ENCODE measurements around the gene ABCB8. TPM values are rescaled to one million over a fixed set of nuclear protein-coding genes. Genes with fewer than 3 reads are reported as not detected.
A peak's percentile ranks its signal among the peaks of the same experiment; 100 is the strongest.
"Not testable (repeated sequence)": the region's sequence is repeated elsewhere in the genome, so short reads cannot be mapped to it uniquely, and the experiment has no call there.

The ABCB8 gene
- total RNA-seq, 8 experiments from 2014 or later = 13.5 to 38.1 (median 27.0) TPM

GRCh38 chr7:151019130-151019447, 9.2 kb upstream of the ABCB8 start:
- peaks cover 23 to 34% of the 10 kb centered on the region in 2 donors for H3K4me1 ChIP-seq (replicated peaks in 1 of 2)
- WGBS, 10 experiments = 0 to 100% (median 52%) methylated on average over 1 to 13 of the region's 20 CpGs; no CpG with 5 or more reads in 6 of the 10 experiments
- in situ Hi-C loops (cut with MboI; ENCODE audit: low pct_unique_long_range_greater_than_20kb in 2 of 9, low sequenced_read_pairs in 9 of 9, unreplicated experiment in 9 of 9) = no loop called here
- peak overlapping the region in 1 of 5 donors; percentile 9 for H3K4me3 ChIP-seq
- ATAC-seq (replicated peaks in 6 of 8) = no peak
- peak overlapping the region in 1 of 2 donors; percentile 57 for H3K27ac ChIP-seq

- WGBS, 10 experiments = 14 to 20% methylated on average over 1 to 5 of the region's 7 CpGs; no CpG with 5 or more reads in 8 of the 10 experiments
- in situ Hi-C loops (cut with MboI; ENCODE audit: low pct_unique_long_range_greater_than_20kb in 2 of 9, low sequenced_read_pairs in 9 of 9, unreplicated experiment in 9 of 9) = no loop called here
- peak overlapping the region in 1 of 2 donors; percentile 48 for H3K27ac ChIP-seq
- H3K4me3 ChIP-seq = no peak overlapping the region
- ATAC-seq (replicated peaks in 6 of 8) = peak in 6 of 8 experiments; percentile 7 to 67 (median 52)
- H3K4me1 ChIP-seq (replicated peaks in 1 of 2) = peaks cover 21 to 34% of the 10 kb centered on the region in 2 donors
Observed at GRCh38 chr7:151020231-151020630, 8.0 kb upstream of the ABCB8 start.

DNA sequence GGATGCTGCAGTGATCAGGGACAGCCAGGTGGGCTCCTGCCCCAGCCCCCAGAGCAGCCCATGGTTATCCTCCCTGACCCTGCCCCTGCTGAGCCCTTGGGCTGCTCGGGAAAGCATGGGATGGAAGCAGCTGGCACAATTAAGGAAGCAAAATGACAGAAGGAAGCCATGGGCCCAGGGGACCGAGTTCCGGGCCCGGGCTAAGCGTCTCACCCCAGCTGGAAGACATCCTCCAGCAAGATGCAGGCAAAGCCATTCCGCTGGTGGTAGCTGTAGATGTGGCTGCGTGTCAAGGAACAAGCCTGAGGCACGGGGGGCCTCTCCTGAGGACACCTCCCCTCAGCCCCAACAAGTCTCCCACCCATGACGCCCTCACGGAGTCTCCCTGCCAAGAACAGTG, 5.0 kb upstream of the ABCB8 start:
- Histone ChIP-seq H3K4me3 (no peak overlapping the region), H3K4me1 (replicated peaks in 1 of 2) (peaks cover 26 to 31% of the 10 kb centered on the region in 2 donors), H3K27ac (no peak overlapping the region)
- in situ Hi-C loops (cut with MboI; ENCODE audit: low pct_unique_long_range_greater_than_20kb in 2 of 9, low sequenced_read_pairs in 9 of 9, unreplicated experiment in 9 of 9) = no loop called here
- 79 to 86% (median 80%) methylated on average over 1 to 10 of the region's 10 CpGs; no CpG with 5 or more reads in 6 of the 10 experiments for WGBS, 10 experiments
- ATAC-seq (replicated peaks in 6 of 8) = no peak

GRCh38 chr7:151024435-151025056, 3.7 kb upstream of the ABCB8 start, which contains the start of gene ATG9B:
TSS of gene ATG9B (minus strand) at chr7:151024494. CDS start at chr7:151024423, 71 bp downstream.
- in situ Hi-C loops (cut with MboI; ENCODE audit: low pct_unique_long_range_greater_than_20kb in 2 of 9, low sequenced_read_pairs in 9 of 9, unreplicated experiment in 9 of 9) = no loop called here

DNA sequence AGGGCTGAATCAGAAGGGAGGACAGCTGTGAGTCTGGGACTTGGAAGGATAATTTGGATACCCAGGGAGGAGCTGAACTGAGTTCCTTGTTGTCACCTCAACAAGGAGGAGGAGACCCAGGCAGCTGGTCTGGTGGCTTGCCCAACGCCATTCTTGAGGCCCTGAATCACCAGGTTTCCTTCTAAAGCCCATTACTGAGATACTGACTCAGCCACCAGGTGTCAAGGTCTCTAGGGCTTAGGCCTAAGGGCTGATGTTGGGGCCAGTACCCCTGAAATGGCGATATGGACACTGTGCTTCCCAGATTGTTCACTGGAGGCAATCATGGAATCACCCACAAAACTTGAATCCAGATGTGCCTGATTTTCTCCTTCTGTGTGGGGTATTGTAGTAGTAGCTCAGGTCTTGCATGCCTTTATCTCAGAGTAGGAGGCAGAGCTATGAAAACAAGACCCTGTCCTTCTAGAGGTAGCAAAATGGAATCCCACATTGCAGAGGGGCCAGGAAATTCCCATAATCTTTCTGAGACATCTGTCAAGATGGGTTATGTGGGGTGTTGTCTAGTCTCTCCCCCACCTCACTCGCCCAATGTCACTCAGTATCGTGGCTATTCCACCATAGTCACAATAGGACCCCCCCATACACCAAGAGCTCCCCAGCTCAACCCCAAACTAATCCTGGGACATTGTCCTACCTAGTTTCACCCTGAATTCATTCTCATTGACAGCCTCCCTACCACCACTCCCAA, 2.2 kb upstream of the ABCB8 start:
- ATAC-seq (replicated peaks in 6 of 8) = no peak
- Histone ChIP-seq H3K4me1 (replicated peaks in 1 of 2) (peaks cover 10 to 11% of the 10 kb centered on the region in 2 donors), H3K27ac (no peak overlapping the region), H3K4me3 (no peak overlapping the region)
- in situ Hi-C loops (cut with MboI; ENCODE audit: low pct_unique_long_range_greater_than_20kb in 2 of 9, low sequenced_read_pairs in 9 of 9, unreplicated experiment in 9 of 9) = no loop called here
- WGBS, 10 experiments = 85 to 100% (median 100%) methylated on average over 1 to 3 of the region's 4 CpGs; no CpG with 5 or more reads in 7 of the 10 experiments

More at GRCh38 chr7:151024435-151025056, 3.7 kb upstream of the ABCB8 start, which contains the start of gene ATG9B:
- 17 to 80% (median 62%) methylated on average over 1 to 4 of the region's 4 CpGs; no CpG with 5 or more reads in 2 of the 10 experiments for WGBS, 10 experiments
- H3K4me3 ChIP-seq = no peak within 1 kb of the TSS
- H3K27ac ChIP-seq = no peak within 1 kb of the TSS
- no peak for ATAC-seq (replicated peaks in 6 of 8)
- peaks cover 22 to 24% of the 10 kb centered on the region in 2 donors for H3K4me1 ChIP-seq (replicated peaks in 1 of 2)

- Histone ChIP-seq H3K4me3 (peak overlapping the region in 1 of 5 donors; percentile 77), H3K4me1 (replicated peaks in 1 of 2) (peaks cover 9 to 11% of the 10 kb centered on the region in 2 donors)
- H3K27ac ChIP-seq; ATAC-seq (replicated peaks in 6 of 8); in situ Hi-C loops (cut with MboI; ENCODE audit: low pct_unique_long_range_greater_than_20kb in 2 of 9, low sequenced_read_pairs in 9 of 9, unreplicated experiment in 9 of 9): not testable (repeated sequence)
- WGBS, 10 experiments = 0 to 59% (median 30%) methylated on average over 1 to 11 of the region's 19 CpGs
Observed at GRCh38 chr7:151026771-151027727, 1.2 kb upstream of the ABCB8 start.

GRCh38 chr7:151027728-151028130, 521 bp upstream of the ABCB8 start:
- peak overlapping the region; percentile 77 to 99 (median 89) for H3K4me3 ChIP-seq
- peak overlapping the region; percentile 40 to 81 for H3K27ac ChIP-seq
- in situ Hi-C loops (cut with MboI; ENCODE audit: low pct_unique_long_range_greater_than_20kb in 2 of 9, low sequenced_read_pairs in 9 of 9, unreplicated experiment in 9 of 9); ATAC-seq (replicated peaks in 6 of 8): not testable (repeated sequence)
- H3K4me1 ChIP-seq (replicated peaks in 1 of 2) = peaks cover 9 to 11% of the 10 kb centered on the region in 2 donors
- 0 to 22% (median 0%) methylated on average over 1 to 8 of the region's 16 CpGs; no CpG with 5 or more reads in 1 of the 10 experiments for WGBS, 10 experiments

DNA sequence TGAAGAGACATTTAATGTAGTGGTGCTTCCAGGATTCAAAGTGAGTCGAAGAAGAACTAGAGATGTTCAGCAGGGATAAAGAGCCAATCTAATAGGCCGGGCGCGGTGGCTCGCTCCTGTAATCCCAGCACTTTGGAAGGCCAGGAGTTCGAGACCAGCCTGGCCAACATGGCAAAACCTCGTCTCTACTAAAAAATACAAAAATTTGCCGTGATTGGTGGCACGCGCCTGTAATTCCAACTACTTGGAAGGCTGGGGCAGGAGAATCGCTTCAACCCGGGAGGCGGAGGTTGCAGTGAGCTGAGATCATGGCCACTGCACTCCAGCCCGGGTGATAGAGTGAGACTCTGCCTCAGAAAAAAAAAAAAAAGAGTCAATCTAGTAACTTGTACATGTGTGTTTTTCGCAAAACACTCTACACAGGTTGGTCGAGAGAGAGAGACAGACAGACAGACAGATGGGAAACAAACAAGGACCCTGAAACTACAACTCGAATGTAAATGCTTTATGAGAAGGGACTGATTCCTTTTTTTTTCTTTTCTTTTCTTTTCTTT, 775 bp downstream of the ABCB8 start:
- 0 to 91% (median 48%) methylated on average over 1 to 17 of the region's 17 CpGs for WGBS, 10 experiments
- Histone ChIP-seq H3K27ac (peak overlapping the region; percentile 86 to 87), H3K4me3 (peak overlapping the region; percentile 77 to 99 (median 89)), H3K4me1 (replicated peaks in 1 of 2) (peaks cover 9 to 11% of the 10 kb centered on the region in 2 donors)
- peak in 2 of 8 experiments; percentile 1 to 3 for ATAC-seq (replicated peaks in 6 of 8)
- in situ Hi-C loops (cut with MboI; ENCODE audit: low pct_unique_long_range_greater_than_20kb in 2 of 9, low sequenced_read_pairs in 9 of 9, unreplicated experiment in 9 of 9) = no loop called here

DNA sequence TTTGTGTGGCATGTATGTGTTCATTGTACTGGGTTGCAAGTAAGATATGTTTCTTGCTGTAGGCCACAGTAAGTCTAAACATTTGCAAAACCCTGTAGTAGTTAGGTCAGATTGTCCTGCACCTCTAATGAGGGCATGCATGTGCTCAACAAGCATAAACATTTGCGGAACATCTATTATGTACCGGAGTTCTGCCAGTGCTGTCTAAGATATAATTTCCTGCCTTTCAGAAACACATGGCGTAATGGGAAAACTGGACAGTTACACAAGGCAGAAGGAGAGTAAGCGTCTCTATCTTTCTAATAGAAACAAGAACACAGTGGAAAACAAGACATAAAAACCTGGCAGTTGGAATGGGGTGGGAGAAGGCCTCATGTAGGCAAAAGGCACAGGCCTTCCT, 2.8 kb downstream of the ABCB8 start:
- WGBS, 10 experiments = 67 to 100% (median 94%) methylated on average over 2 to 4 of the region's 4 CpGs; no CpG with 5 or more reads in 1 of the 10 experiments
- H3K4me3 ChIP-seq = no peak overlapping the region
- H3K27ac ChIP-seq = no peak overlapping the region
- ATAC-seq (replicated peaks in 6 of 8) = no peak
- in situ Hi-C loops (cut with MboI; ENCODE audit: low pct_unique_long_range_greater_than_20kb in 2 of 9, low sequenced_read_pairs in 9 of 9, unreplicated experiment in 9 of 9) = no loop called here
- H3K4me1 ChIP-seq (replicated peaks in 1 of 2) = peaks cover 9 to 11% of the 10 kb centered on the region in 2 donors

GRCh38 chr7:151032936-151033863, 5.0 kb downstream of the ABCB8 start:
- WGBS, 10 experiments = 75 to 100% (median 90%) methylated on average over 1 to 6 of the region's 17 CpGs; no CpG with 5 or more reads in 3 of the 10 experiments
- no peak for ATAC-seq (replicated peaks in 6 of 8)
- in situ Hi-C loops (cut with MboI; ENCODE audit: low pct_unique_long_range_greater_than_20kb in 2 of 9, low sequenced_read_pairs in 9 of 9, unreplicated experiment in 9 of 9) = no loop called here
- Histone ChIP-seq H3K4me1 (replicated peaks in 1 of 2) (peaks cover 4 to 6% of the 10 kb centered on the region in 2 donors), H3K27ac (no peak overlapping the region), H3K4me3 (no peak overlapping the region)

DNA sequence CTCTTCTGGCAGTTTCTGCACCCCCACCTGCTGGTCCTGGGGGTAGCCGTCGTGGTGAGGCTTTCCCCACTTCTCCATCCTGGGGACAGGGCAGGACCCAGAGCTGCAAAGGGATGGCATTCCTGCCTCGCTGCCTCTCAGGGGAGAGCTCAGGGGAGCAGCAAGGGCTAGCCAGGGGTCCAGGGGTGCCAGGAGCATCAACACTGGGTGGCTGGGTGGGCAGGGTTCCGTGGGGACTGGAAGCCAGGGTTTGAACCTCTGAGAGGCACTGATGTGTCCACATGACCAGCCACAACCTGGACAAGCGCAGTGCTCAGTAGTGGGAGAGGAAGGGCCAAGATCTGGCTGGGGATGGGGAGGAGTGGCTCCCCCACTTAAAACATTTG, 5.6 kb downstream of the ABCB8 start:
- WGBS, 10 experiments = 40 to 100% (median 80%) methylated on average over 1 to 2 of the region's 5 CpGs; no CpG with 5 or more reads in 6 of the 10 experiments
- no peak overlapping the region for H3K27ac ChIP-seq
- peaks cover 4 to 9% of the 10 kb centered on the region in 2 donors for H3K4me1 ChIP-seq (replicated peaks in 1 of 2)
- in situ Hi-C loops (cut with MboI; ENCODE audit: low pct_unique_long_range_greater_than_20kb in 2 of 9, low sequenced_read_pairs in 9 of 9, unreplicated experiment in 9 of 9) = no loop called here
- H3K4me3 ChIP-seq = no peak overlapping the region
- no peak for ATAC-seq (replicated peaks in 6 of 8)

Data from motor neuron (in vitro differentiated cells).